HUES64 (cell line): ENCODE measurements around the gene HYDIN.

Experiments
- H3K27ac ChIP-seq: 2 replicates; pipeline ENCODE4 v1.7.0; 2013; ENCODE audit warnings: low read depth, low read length, inconsistent platforms
- H3K27me3 ChIP-seq: 2 replicates; pipeline ENCODE4 v1.6.1; 2013; ENCODE audit warnings: mild to moderate bottlenecking, low read length; ENCODE audit not compliant: insufficient read depth
- H3K36me3 ChIP-seq: 2 replicates; pipeline ENCODE4 v1.6.1; 2013; ENCODE audit warnings: mild to moderate bottlenecking, low read length; ENCODE audit not compliant: insufficient read depth
- H3K4me1 ChIP-seq: 2 replicates; pipeline ENCODE4 v1.6.1; 2013; ENCODE audit warnings: mild to moderate bottlenecking, low read length, moderate library complexity; ENCODE audit not compliant: insufficient read depth
- H3K4me3 ChIP-seq: 2 replicates; pipeline ENCODE4 v1.5.1; 2013; ENCODE audit warnings: mild to moderate bottlenecking, low read length, moderate library complexity
- H3K9ac ChIP-seq: 2 replicates; pipeline ENCODE4 v1.6.1; 2013; ENCODE audit warnings: mild to moderate bottlenecking, low read depth, low read length
- H3K9me3 ChIP-seq: 2 replicates; pipeline ENCODE4 v1.6.1; 2013; ENCODE audit warnings: low read depth, low read length; ENCODE audit not compliant: insufficient read depth
- WGBS: fragments of 150-250, 120-280 bp; methylation state at CpG from one replicate; pipeline ENCODE4 v1.1.7; 2013; ENCODE audit warnings: missing lambda C conversion rate; 5-methylcytosine and 5-hydroxymethylcytosine counted together

Gene HYDIN

GRCh38 chr16:70800311-70800710 lies 430.2 kb downstream of the HYDIN start:
- H3K4me3 ChIP-seq: peak overlapping the region; percentile 97
- peaks cover 14% of the 10 kb centered on the region; the same call in 1 of the 2 replicates for H3K36me3 ChIP-seq
- H3K9ac ChIP-seq: peak overlapping the region; percentile 94
- H3K27me3 ChIP-seq: peaks cover 24% of the 10 kb centered on the region; the same call in 1 of the 2 replicates
- H3K27ac ChIP-seq: peak overlapping the region; percentile 74
- 21% methylated on average over 7 of the region's 7 CpGs for WGBS
- peaks cover 14% of the 10 kb centered on the region for H3K4me1 ChIP-seq
- H3K9me3 ChIP-seq: no peaks in the 10 kb centered on the region

GRCh38 chr16:70796301-70796700 lies 434.2 kb downstream of the HYDIN start:
- Histone ChIP-seq H3K9ac (no peak overlapping the region), H3K4me1 (peaks cover 14% of the 10 kb centered on the region), H3K27ac (no peak overlapping the region), H3K9me3 (no peaks in the 10 kb centered on the region), H3K27me3 (no peaks in the 10 kb centered on the region), H3K36me3 (peaks cover 14% of the 10 kb centered on the region; the same call in 1 of the 2 replicates), H3K4me3 (no peak overlapping the region)
- 85% methylated on average over 3 of the region's 3 CpGs for WGBS

GRCh38 chr16:70795296-70795912 lies 435.1 kb downstream of the HYDIN start:
- Histone ChIP-seq H3K9ac (no peak overlapping the region), H3K4me1 (peaks cover 13% of the 10 kb centered on the region; the same call in 1 of the 2 replicates), H3K27ac (no peak overlapping the region), H3K9me3 (no peaks in the 10 kb centered on the region), H3K36me3 (peaks cover 14% of the 10 kb centered on the region; the same call in 1 of the 2 replicates), H3K4me3 (no peak overlapping the region), H3K27me3 (no peaks in the 10 kb centered on the region)
- WGBS: 94% methylated on average over 11 of the region's 12 CpGs

- Histone ChIP-seq H3K9me3 (no peaks in the 10 kb centered on the region), H3K36me3 (peaks cover 12% of the 10 kb centered on the region; the same call in 1 of the 2 replicates), H3K27me3 (no peaks in the 10 kb centered on the region), H3K4me3 (no peak overlapping the region), H3K9ac (no peak overlapping the region), H3K27ac (no peak overlapping the region), H3K4me1 (0 out of 2 replicates have a peak, but pooled peaks cover 4% of the 10 kb centered on the region)
- WGBS: 88% methylated on average over 8 of the region's 8 CpGs
Measured at GRCh38 chr16:70793851-70794502, 436.5 kb downstream of the HYDIN start.

GRCh38 chr16:70790815-70791214 lies 439.7 kb downstream of the HYDIN start:
- Histone ChIP-seq H3K27me3 (no peaks in the 10 kb centered on the region), H3K4me3 (no peak overlapping the region), H3K9ac (no peak overlapping the region), H3K36me3 (peaks cover 8% of the 10 kb centered on the region; the same call in 1 of the 2 replicates), H3K4me1 (0 out of 2 replicates have a peak, but pooled peaks cover 4% of the 10 kb centered on the region), H3K9me3 (no peaks in the 10 kb centered on the region), H3K27ac (no peak overlapping the region)
- WGBS: 73% methylated on average over 8 of the region's 8 CpGs

- Histone ChIP-seq H3K4me1 (0 out of 2 replicates have a peak, but pooled peaks cover 4% of the 10 kb centered on the region), H3K4me3 (no peak overlapping the region), H3K27ac (no peak overlapping the region), H3K9ac (no peak overlapping the region), H3K9me3 (no peaks in the 10 kb centered on the region), H3K27me3 (no peaks in the 10 kb centered on the region), H3K36me3 (peaks cover 17% of the 10 kb centered on the region)
- 85% methylated on average over 16 of the region's 16 CpGs for WGBS
Measured at GRCh38 chr16:70789595-70790447, 440.7 kb downstream of the HYDIN start.

GRCh38 chr16:70788668-70789594 lies 441.6 kb downstream of the HYDIN start:
- Histone ChIP-seq H3K4me1 (no peaks in the 10 kb centered on the region), H3K27ac (no peak overlapping the region), H3K27me3 (no peaks in the 10 kb centered on the region), H3K36me3 (peaks cover 26% of the 10 kb centered on the region), H3K9me3 (no peaks in the 10 kb centered on the region), H3K4me3 (no peak overlapping the region), H3K9ac (no peak overlapping the region)
- 93% methylated on average over 18 of the region's 18 CpGs for WGBS

GRCh38 chr16:70786020-70786755 lies 444.3 kb downstream of the HYDIN start:
- no peak overlapping the region for H3K9ac ChIP-seq
- H3K4me3 ChIP-seq: no peak overlapping the region
- WGBS: 96% methylated on average over 19 of the region's 19 CpGs
- no peaks in the 10 kb centered on the region for H3K9me3 ChIP-seq
- H3K27ac ChIP-seq: no peak overlapping the region
- H3K27me3 ChIP-seq: no peaks in the 10 kb centered on the region
- no peaks in the 10 kb centered on the region for H3K4me1 ChIP-seq
- H3K36me3 ChIP-seq: peaks cover 53% of the 10 kb centered on the region

- no peak overlapping the region for H3K27ac ChIP-seq
Measured at GRCh38 chr16:70784692-70785555, 445.6 kb downstream of the HYDIN start.

More at GRCh38 chr16:70784692-70785555, 445.6 kb downstream of the HYDIN start:
- H3K36me3 ChIP-seq: peaks cover 65% of the 10 kb centered on the region
- H3K27me3 ChIP-seq: no peaks in the 10 kb centered on the region
- 95% methylated on average over 21 of the region's 21 CpGs for WGBS
- H3K4me3 ChIP-seq: no peak overlapping the region
- no peaks in the 10 kb centered on the region for H3K9me3 ChIP-seq
- no peak overlapping the region for H3K9ac ChIP-seq
- H3K4me1 ChIP-seq: no peaks in the 10 kb centered on the region
